GM12891 (cell line): ENCODE measurements around the gene ASTN2.

Source experiments
- DNase-seq: peaks from one replicate; pipeline ENCODE4 v3.0.0; 2011; ENCODE audit warnings: low spot score; ENCODE audit not compliant: insufficient read length
- FAIRE-seq: peaks from 2 replicates; lab custom pipeline; 2011; peaks lifted over from hg19 to GRCh38; lab: Jason Lieb, UNC
- PAX5 ChIP-seq: IDR thresholded peaks from 2 replicates; pipeline ENCODE4 v1.6.1; 2011; ENCODE audit warnings: low read length, moderate library complexity, mild to moderate bottlenecking; ENCODE audit not compliant: insufficient read depth, severe bottlenecking
- POLR2A ChIP-seq: IDR thresholded peaks from 2 replicates; pipeline ENCODE4 v1.6.1; 2011; ENCODE audit warnings: low read depth, low read length, control low read depth
- POLR2AphosphoS5 ChIP-seq: IDR thresholded peaks from 2 replicates; pipeline ENCODE4 v1.6.1; 2011; ENCODE audit warnings: low read depth, low read length, control low read depth
- POU2F2 ChIP-seq: IDR thresholded peaks from 2 replicates; pipeline ENCODE4 v1.6.1; 2011; ENCODE audit warnings: low read depth, mild to moderate bottlenecking, control low read depth, low read length, moderate library complexity
- SPI1 ChIP-seq: IDR thresholded peaks from 2 replicates; pipeline ENCODE4 v1.6.1; 2011; ENCODE audit warnings: low read depth, low read length, control low read depth
- TAF1 ChIP-seq: IDR thresholded peaks from 2 replicates; pipeline ENCODE4 v1.6.1; 2011; ENCODE audit warnings: low read depth, low read length, control low read depth

ASTN2 gene

GRCh38 chr9:116661037-116661954 lies 753.6 kb downstream of the ASTN2 start:
- DNase-seq (peak; percentile 25), FAIRE-seq (peak; percentile 83)
- no peak for TF ChIP-seq PAX5
- TF ChIP-seq POLR2A: no peak
- TF ChIP-seq POLR2AphosphoS5: no peak
- no peak for TF ChIP-seq TAF1
- TF ChIP-seq SPI1: no peak
- TF ChIP-seq POU2F2: no peak

- DNase-seq (no peak), FAIRE-seq (no peak)
- TF ChIP-seq POU2F2 (no peak), POLR2A (no peak), SPI1 (no peak), POLR2AphosphoS5 (no peak), TAF1 (no peak)
Observed at GRCh38 chr9:116658265-116658664, 756.6 kb downstream of the ASTN2 start.

DNA sequence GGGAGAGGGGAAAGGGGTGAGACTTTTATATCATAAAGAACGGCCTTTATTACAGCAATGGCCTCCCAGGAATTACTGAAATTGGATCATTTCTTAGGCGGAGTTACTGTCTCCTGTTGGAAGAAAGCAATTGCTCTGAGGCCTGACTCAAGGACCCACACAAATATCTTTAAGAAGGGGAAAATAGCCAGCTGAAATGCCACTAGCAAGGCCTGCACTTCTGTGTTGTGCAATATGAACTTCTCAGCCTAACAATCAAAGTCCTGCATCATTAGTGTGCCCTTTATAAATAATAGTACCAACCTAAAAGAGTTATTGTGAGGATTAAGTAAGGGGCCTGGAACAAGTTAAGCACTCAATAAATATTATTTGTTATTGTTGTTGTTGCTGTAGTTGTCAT lies 757.9 kb downstream of the ASTN2 start:
- TF ChIP-seq POLR2A (no peak), POU2F2 (no peak), POLR2AphosphoS5 (no peak), SPI1 (no peak), TAF1 (no peak), PAX5 (no peak)
- FAIRE-seq (no peak), DNase-seq (no peak)

DNA sequence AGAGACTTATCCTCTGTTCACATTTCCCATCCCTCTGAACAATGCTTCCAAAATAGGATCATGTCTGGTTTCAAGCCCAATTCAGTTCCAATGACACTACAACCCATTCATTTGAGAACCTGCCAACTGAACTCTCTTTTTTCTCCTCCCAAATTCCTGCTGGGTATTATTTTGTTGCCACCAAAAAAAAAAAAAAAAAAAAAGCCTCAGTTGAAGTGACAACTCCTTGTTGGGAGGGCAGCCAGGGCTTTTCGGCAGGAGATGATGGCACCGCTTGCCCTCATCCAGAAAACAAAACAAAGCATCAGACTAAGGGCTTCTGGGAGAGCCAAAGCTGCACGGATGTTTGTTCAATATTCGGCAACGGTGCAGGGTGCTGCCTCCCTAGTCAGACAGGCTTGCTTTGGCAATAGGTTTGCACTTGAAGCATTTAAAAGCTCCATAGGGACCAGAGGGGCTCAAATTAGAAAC lies 758.3 kb downstream of the ASTN2 start:
- FAIRE-seq: no peak
- no peak for TF ChIP-seq POLR2AphosphoS5
- no peak for DNase-seq

- TF ChIP-seq POLR2A (no peak), PAX5 (no peak), SPI1 (no peak), TAF1 (no peak), POLR2AphosphoS5 (no peak), POU2F2 (no peak)
- no peak for DNase-seq
- no peak for FAIRE-seq
Observed at GRCh38 chr9:116654059-116654355, 760.9 kb downstream of the ASTN2 start.

GRCh38 chr9:116653348-116654058 lies 761.4 kb downstream of the ASTN2 start:
- DNase-seq (no peak), FAIRE-seq (no peak)
- TF ChIP-seq POLR2AphosphoS5: no peak
- no peak for TF ChIP-seq POLR2A
- no peak for TF ChIP-seq SPI1
- TF ChIP-seq POU2F2: no peak
- no peak for TF ChIP-seq PAX5

DNA sequence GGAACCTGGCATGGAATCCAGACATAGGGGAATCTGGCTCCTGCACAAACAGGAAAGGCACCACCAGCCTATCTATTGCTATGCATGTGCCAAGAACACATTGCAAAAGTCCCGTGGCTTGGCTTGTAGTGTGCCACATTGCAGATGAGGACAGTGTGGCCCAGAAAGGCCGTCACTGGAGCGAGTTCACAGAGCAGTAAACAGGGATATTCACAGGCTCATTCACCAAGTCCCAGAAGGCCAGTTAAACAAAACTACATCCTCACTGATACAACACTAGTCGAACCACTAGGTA lies 767.4 kb downstream of the ASTN2 start:
- DNase-seq (no peak), FAIRE-seq (no peak)
- TF ChIP-seq POU2F2 (no peak), POLR2A (no peak), PAX5 (no peak), SPI1 (no peak), POLR2AphosphoS5 (no peak), TAF1 (no peak)

DNA sequence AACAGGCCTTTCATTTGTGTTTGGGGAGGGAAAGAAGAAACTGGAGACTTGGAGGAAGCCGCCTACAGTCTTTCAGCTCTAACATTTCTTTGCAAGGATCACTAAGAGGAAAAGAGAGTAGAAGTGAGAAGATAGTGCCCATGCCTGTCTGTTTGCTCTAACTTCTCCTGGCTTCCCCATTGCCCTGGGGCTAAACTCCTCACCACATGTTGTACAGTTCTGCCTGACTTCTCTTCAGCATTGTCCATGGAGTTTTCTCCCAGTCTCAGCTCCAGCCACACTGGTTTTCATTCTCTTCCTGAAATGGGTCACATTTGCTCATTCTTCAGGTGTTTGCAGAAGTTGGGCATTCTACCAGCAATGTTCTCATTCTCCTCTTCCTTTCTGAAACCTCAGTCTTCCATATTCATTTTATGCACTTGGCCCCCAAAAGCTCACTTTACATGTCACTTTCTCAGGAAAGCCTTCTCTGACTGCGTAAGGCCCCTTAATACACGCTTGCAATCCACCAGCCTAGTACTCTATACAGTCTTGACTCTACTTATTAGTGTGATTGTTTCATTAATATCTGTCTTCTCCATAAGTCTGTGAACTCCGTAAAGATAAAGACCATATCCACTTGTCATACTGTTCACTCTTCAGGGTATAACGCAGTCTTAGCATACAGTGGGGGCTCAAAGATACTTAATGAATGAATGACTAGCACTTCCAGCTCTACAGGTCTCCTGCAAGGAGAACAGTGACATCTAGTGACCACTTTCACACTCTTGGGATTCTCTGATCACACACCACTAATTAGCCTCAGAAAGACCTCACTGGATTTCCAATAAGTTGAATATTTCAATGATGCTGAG lies 768.0 kb downstream of the ASTN2 start:
- FAIRE-seq (peak; percentile 77), DNase-seq (no peak)
- TF ChIP-seq SPI1 (no peak), POU2F2 (no peak), PAX5 (no peak), TAF1 (no peak), POLR2A (no peak), POLR2AphosphoS5 (no peak)

DNA sequence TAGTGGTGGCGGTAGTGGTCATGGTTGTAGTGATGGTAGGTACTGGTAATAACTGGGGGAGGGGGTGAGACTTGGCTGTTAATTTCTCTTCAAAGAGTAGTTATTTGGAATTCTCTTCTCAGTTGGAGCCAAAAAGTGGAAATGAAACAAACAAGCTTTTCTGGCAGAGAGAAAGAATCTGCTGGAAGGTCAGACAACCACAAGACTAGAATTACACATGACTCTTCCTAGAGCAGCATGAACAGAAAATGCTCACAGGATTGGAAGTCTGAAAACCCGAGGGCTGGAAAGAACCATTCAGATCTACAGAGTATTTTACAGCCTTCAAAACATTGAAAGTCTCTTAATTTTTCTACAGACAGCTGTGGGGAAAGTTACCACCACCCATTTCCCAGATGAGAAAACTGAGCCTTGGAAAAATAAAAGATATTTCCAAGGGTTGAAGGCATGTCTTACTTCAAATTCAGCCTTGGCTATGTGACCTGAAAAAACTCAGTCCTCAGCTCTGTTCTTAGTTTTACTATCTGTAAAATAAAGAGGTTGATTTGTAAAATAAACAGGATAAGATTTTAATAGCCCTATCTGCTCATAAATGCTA lies 770.7 kb downstream of the ASTN2 start:
- no peak for FAIRE-seq
- TF ChIP-seq POU2F2: no peak
- no peak for TF ChIP-seq TAF1
- no peak for TF ChIP-seq SPI1
- no peak for TF ChIP-seq POLR2AphosphoS5
- DNase-seq: no peak
